Ishikawa (cell line): ENCODE data around the gene TMEM132D.

ENCODE experiments used
- CEBPB ChIP-seq: IDR thresholded peaks from 2 replicates; pipeline ENCODE4 v1.6.1; 2012
- CREB1 ChIP-seq: IDR thresholded peaks from 2 replicates; pipeline ENCODE4 v1.6.1; 2012; ENCODE audit warnings: low read depth
- EGR1 ChIP-seq: IDR thresholded peaks from 2 replicates; pipeline ENCODE4 v1.6.1; 2012
- EP300 ChIP-seq: IDR thresholded peaks from 2 replicates; pipeline ENCODE4 v1.6.1; 2012; ENCODE audit warnings: borderline replicate concordance
- FOXM1 ChIP-seq: IDR thresholded peaks from 2 replicates; pipeline ENCODE4 v1.6.1; 2012; ENCODE audit warnings: low read depth, borderline replicate concordance
- MAX ChIP-seq: IDR thresholded peaks from 2 replicates; pipeline ENCODE4 v1.6.1; 2012
- NFIC ChIP-seq: IDR thresholded peaks from 2 replicates; pipeline ENCODE4 v1.6.1; 2012
- RAD21 ChIP-seq: IDR thresholded peaks from 2 replicates; pipeline ENCODE4 v1.6.1; 2012; ENCODE audit warnings: low read depth
- REST ChIP-seq: IDR thresholded peaks from 2 replicates; pipeline ENCODE4 v1.6.1; 2012; ENCODE audit warnings: low read depth, mild to moderate bottlenecking
- TAF1 ChIP-seq: IDR thresholded peaks from 2 replicates; pipeline ENCODE4 v1.6.1; 2012; ENCODE audit warnings: low read depth, mild to moderate bottlenecking
- TCF12 ChIP-seq: IDR thresholded peaks from 2 replicates; pipeline ENCODE4 v1.6.1; 2012; ENCODE audit warnings: low read depth
- TEAD4 ChIP-seq: IDR thresholded peaks from 2 replicates; pipeline ENCODE4 v1.6.1; 2012
- USF1 ChIP-seq: IDR thresholded peaks from 2 replicates; pipeline ENCODE4 v1.6.1; 2012
- YY1 ChIP-seq: IDR thresholded peaks from 2 replicates; pipeline ENCODE4 v1.6.1; 2012; ENCODE audit warnings: low read depth
- ZBTB7A ChIP-seq: IDR thresholded peaks from 2 replicates; pipeline ENCODE4 v1.6.1; 2012; ENCODE audit warnings: low read depth

The TMEM132D gene

GRCh38 chr12:129383956-129384355 is 519.9 kb downstream of the TMEM132D start:
- TF ChIP-seq MAX (no peak), TEAD4 (no peak), EGR1 (no peak), YY1 (no peak), TAF1 (no peak), REST (no peak), RAD21 (no peak), NFIC (no peak), TCF12 (no peak), CREB1 (no peak), USF1 (no peak), FOXM1 (no peak)

- TF ChIP-seq MAX (no peak), REST (no peak), FOXM1 (no peak), TEAD4 (no peak)
Measured at GRCh38 chr12:129381715-129382114, 522.1 kb downstream of the TMEM132D start.

- no peak for TF ChIP-seq TAF1
- no peak for TF ChIP-seq FOXM1
- TF ChIP-seq NFIC: no peak
- no peak for TF ChIP-seq USF1
- no peak for TF ChIP-seq TCF12
- TF ChIP-seq TEAD4: no peak
- no peak for TF ChIP-seq REST
- no peak for TF ChIP-seq EGR1
- TF ChIP-seq CEBPB: no peak
- no peak for TF ChIP-seq EP300
- TF ChIP-seq YY1: no peak
- TF ChIP-seq MAX: no peak
Measured at GRCh38 chr12:129379076-129379804, 524.6 kb downstream of the TMEM132D start.

- TF ChIP-seq EGR1: no peak
- no peak for TF ChIP-seq YY1
- no peak for TF ChIP-seq MAX
- no peak for TF ChIP-seq TAF1
- no peak for TF ChIP-seq NFIC
- TF ChIP-seq FOXM1: no peak
- no peak for TF ChIP-seq USF1
- no peak for TF ChIP-seq TCF12
- no peak for TF ChIP-seq RAD21
- TF ChIP-seq EP300: no peak
- TF ChIP-seq CEBPB: no peak
- TF ChIP-seq ZBTB7A: no peak
- no peak for TF ChIP-seq TEAD4
- no peak for TF ChIP-seq CREB1
- no peak for TF ChIP-seq REST
Measured at GRCh38 chr12:129378496-129378895, 525.3 kb downstream of the TMEM132D start.
